DMS114 treated with DMSO at 0.1 percent for 48 hours (cell line): ENCODE results near the gene CMTM1.
A peak's percentile ranks its signal among the peaks of the same experiment; 100 is the strongest.
"Not testable (repeated sequence)": the region's sequence is repeated elsewhere in the genome, so short reads cannot be mapped to it uniquely, and the experiment has no call there.

ENCODE experiments used
- DNase-seq: peaks from one replicate; lab custom pipeline; 2025; ENCODE audit not compliant: unreplicated experiment; lab: John Stamatoyannopoulos, UW

The CMTM1 gene

GRCh38 chr16:66588981-66589713 lies 22.9 kb downstream of the CMTM1 start:
- DNase-seq = no peak

GRCh38 chr16:66590322-66590721 lies 24.1 kb downstream of the CMTM1 start:
- DNase-seq = no peak

- no peak for DNase-seq
Measured at GRCh38 chr16:66591018-66591417, 24.8 kb downstream of the CMTM1 start.

- no peak for DNase-seq
Measured at GRCh38 chr16:66592241-66592640, 26.0 kb downstream of the CMTM1 start.

- no peak for DNase-seq
Measured at GRCh38 chr16:66592814-66593213, 26.6 kb downstream of the CMTM1 start.

- DNase-seq = no peak
Measured at GRCh38 chr16:66594739-66595138, 28.5 kb downstream of the CMTM1 start.

GRCh38 chr16:66596559-66596958 lies 30.3 kb downstream of the CMTM1 start:
- not testable (repeated sequence) for DNase-seq

- DNase-seq = no peak
Measured at GRCh38 chr16:66596986-66597848, 31.0 kb downstream of the CMTM1 start.

- DNase-seq = no peak
Measured at GRCh38 chr16:66598111-66598510, 31.9 kb downstream of the CMTM1 start.

- DNase-seq = no peak
Measured at GRCh38 chr16:66599726-66600125, 33.5 kb downstream of the CMTM1 start.

GRCh38 chr16:66600477-66600876 lies 34.2 kb downstream of the CMTM1 start:
- DNase-seq = no peak

- no peak for DNase-seq
Measured at GRCh38 chr16:66601471-66601870, 35.2 kb downstream of the CMTM1 start.

- DNase-seq = peak; percentile 68
Measured at GRCh38 chr16:66603537-66604375, 37.5 kb downstream of the CMTM1 start.

GRCh38 chr16:66604376-66605176 lies 38.3 kb downstream of the CMTM1 start, which contains the start of gene CMTM3:
TSS of gene CMTM3 (plus strand) at chr16:66604704. CDS start at chr16:66604806, 102 bp downstream.
- peak; percentile 68 for DNase-seq

GRCh38 chr16:66605177-66605978 lies 39.1 kb downstream of the CMTM1 start:
- no peak for DNase-seq

GRCh38 chr16:66605979-66606751 lies 39.9 kb downstream of the CMTM1 start:
- DNase-seq = no peak

GRCh38 chr16:66608241-66609138 lies 42.3 kb downstream of the CMTM1 start:
- peak; percentile 51 for DNase-seq

GRCh38 chr16:66609139-66609510 lies 42.9 kb downstream of the CMTM1 start:
- no peak for DNase-seq
